Esophagus squamous epithelium (tissue), 4 donors: ENCODE results near the gene FNBP1.

ENCODE experiments used
- POLR2A ChIP-seq, 4 donors: fragments of 450-650 bp; IDR thresholded peaks; one replicate each; pipeline ENCODE4 v1.6.1; 2017; ENCODE audit warnings: antibody characterized with exemption in 4 of 4, mild to moderate bottlenecking in 4 of 4, moderate library complexity in 3 of 4
- TF ChIP-seq, protein P1 (sequence below), 6 experiments: fragments of 450-650 bp in 4 of 6; fragments of 200-600 bp in 2 of 6; sonication (generic) in 2 of 6; IDR thresholded peaks; one replicate each; pipeline ENCODE4 v1.5.1; 2016 to 2019; ENCODE audit warnings: antibody characterized with exemption in 6 of 6, mild to moderate bottlenecking in 4 of 6, moderate library complexity in 4 of 6

DNA sequence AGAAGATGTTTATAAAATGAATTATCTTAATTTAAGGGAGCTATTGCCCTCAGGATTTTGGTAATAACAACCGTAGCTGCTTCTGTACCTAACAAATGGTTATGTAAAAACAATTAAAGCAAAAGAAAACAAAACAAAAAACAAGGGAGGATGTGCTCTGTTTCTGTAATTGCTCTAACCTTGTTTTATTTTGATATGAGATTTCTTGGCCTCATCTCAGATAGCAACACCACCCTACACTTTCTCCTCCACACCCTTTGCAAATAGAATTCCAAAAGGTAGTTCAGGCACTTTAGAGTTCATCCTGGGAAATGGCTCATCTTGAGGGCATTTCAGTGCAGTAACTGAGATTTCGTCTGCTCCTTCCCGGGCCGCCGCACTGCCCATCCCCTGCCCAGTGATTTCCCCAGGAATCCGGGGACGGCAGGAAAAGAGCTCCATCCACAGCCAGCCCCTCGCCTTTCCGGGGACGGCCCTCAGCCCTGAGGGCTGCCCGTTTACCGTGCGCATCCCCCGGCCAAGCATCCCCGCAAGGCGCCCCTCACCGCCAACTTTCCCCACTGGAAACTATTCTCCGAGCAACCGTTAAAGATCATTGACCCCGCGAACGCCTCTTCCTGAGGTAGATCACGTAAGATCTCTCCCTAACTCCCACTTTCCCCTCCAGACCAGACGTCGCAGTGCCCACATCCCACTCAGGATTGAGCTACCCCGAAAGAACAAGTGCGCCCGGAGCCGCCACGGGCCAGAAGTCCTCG is 1.2 kb downstream of the FNBP1 start:
- TF ChIP-seq, protein P1, sequence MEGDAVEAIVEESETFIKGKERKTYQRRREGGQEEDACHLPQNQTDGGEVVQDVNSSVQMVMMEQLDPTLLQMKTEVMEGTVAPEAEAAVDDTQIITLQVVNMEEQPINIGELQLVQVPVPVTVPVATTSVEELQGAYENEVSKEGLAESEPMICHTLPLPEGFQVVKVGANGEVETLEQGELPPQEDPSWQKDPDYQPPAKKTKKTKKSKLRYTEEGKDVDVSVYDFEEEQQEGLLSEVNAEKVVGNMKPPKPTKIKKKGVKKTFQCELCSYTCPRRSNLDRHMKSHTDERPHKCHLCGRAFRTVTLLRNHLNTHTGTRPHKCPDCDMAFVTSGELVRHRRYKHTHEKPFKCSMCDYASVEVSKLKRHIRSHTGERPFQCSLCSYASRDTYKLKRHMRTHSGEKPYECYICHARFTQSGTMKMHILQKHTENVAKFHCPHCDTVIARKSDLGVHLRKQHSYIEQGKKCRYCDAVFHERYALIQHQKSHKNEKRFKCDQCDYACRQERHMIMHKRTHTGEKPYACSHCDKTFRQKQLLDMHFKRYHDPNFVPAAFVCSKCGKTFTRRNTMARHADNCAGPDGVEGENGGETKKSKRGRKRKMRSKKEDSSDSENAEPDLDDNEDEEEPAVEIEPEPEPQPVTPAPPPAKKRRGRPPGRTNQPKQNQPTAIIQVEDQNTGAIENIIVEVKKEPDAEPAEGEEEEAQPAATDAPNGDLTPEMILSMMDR (IDR thresholded peaks at IDR 0.05) = no peak
- TF ChIP-seq POLR2A (IDR thresholded peaks at IDR 0.05) = no peak
